ENCODE data around the gene ERGIC1. TPM values are rescaled to one million over a fixed set of nuclear protein-coding genes. Genes with fewer than 3 reads are reported as not detected.

Gene ERGIC1
- total RNA-seq, 1 donor from 2014 or later = 79.4 TPM

- Histone ChIP-seq H3K9me3 (replicated peaks) (no peaks in the 10 kb centered on the region), H3K4me1 (peaks cover 88% of the 10 kb centered on the region), H3K36me3 (no peaks in the 10 kb centered on the region), H3K27ac (replicated peaks) (peak overlapping the region; percentile 95), H3K4me3 (no peak overlapping the region), H3K27me3 (ENCODE audit: low read depth) (no peaks in the 10 kb centered on the region)
- TF ChIP-seq CTCF (IDR thresholded peaks at IDR 0.05; ENCODE audit: borderline replicate concordance) = no peak
- DNase-seq = no peak
- intact Hi-C loops (cut with micrococcal nuclease) = no loop called here
Observed at GRCh38 chr5:172874647-172875504, 40.8 kb downstream of the ERGIC1 start.

- H3K4me3 ChIP-seq = no peak overlapping the region
- no peaks in the 10 kb centered on the region for H3K27me3 ChIP-seq (ENCODE audit: low read depth)
- peaks cover 88% of the 10 kb centered on the region for H3K4me1 ChIP-seq
- TF ChIP-seq CTCF (IDR thresholded peaks at IDR 0.05; ENCODE audit: borderline replicate concordance) = no peak
- no peak for DNase-seq
- no peaks in the 10 kb centered on the region for H3K36me3 ChIP-seq
- H3K27ac ChIP-seq (replicated peaks) = peak overlapping the region; percentile 95
- H3K9me3 ChIP-seq (replicated peaks) = no peaks in the 10 kb centered on the region
- intact Hi-C loops (cut with micrococcal nuclease) = no loop called here
Observed at GRCh38 chr5:172875505-172876279, 41.6 kb downstream of the ERGIC1 start.

- H3K27me3 ChIP-seq (ENCODE audit: low read depth) = no peaks in the 10 kb centered on the region
- peaks cover 82% of the 10 kb centered on the region for H3K4me1 ChIP-seq
- no peak for TF ChIP-seq CTCF (IDR thresholded peaks at IDR 0.05; ENCODE audit: borderline replicate concordance)
- no peaks in the 10 kb centered on the region for H3K36me3 ChIP-seq
- H3K9me3 ChIP-seq (replicated peaks) = no peaks in the 10 kb centered on the region
- intact Hi-C loops (cut with micrococcal nuclease) = no loop called here
- no peak for DNase-seq
- no peak overlapping the region for H3K4me3 ChIP-seq
- H3K27ac ChIP-seq (replicated peaks) = peak overlapping the region; percentile 85
Observed at GRCh38 chr5:172876578-172876977, 42.5 kb downstream of the ERGIC1 start.

- Histone ChIP-seq H3K4me1 (peaks cover 79% of the 10 kb centered on the region), H3K27me3 (ENCODE audit: low read depth) (no peaks in the 10 kb centered on the region), H3K27ac (replicated peaks) (peak overlapping the region; percentile 85), H3K9me3 (replicated peaks) (no peaks in the 10 kb centered on the region), H3K4me3 (no peak overlapping the region), H3K36me3 (peaks cover under 1% of the 10 kb centered on the region)
- intact Hi-C loops (cut with micrococcal nuclease) = no loop called here
- no peak for TF ChIP-seq CTCF (IDR thresholded peaks at IDR 0.05; ENCODE audit: borderline replicate concordance)
- DNase-seq = no peak
Observed at GRCh38 chr5:172877466-172878260, 43.6 kb downstream of the ERGIC1 start.

- intact Hi-C loops (cut with micrococcal nuclease) = no loop called here
- H3K4me3 ChIP-seq = peak overlapping the region; percentile 28
- no peaks in the 10 kb centered on the region for H3K27me3 ChIP-seq (ENCODE audit: low read depth)
- H3K4me1 ChIP-seq = peaks cover 70% of the 10 kb centered on the region
- no peak for TF ChIP-seq CTCF (IDR thresholded peaks at IDR 0.05; ENCODE audit: borderline replicate concordance)
- H3K9me3 ChIP-seq (replicated peaks) = peaks cover 5% of the 10 kb centered on the region
- no peak for DNase-seq
- H3K36me3 ChIP-seq = peaks cover 10% of the 10 kb centered on the region
- peak overlapping the region; percentile 85 for H3K27ac ChIP-seq (replicated peaks)
Observed at GRCh38 chr5:172878585-172878932, 44.5 kb downstream of the ERGIC1 start.

Data from left ventricle myocardium inferior (tissue), 1 donor.